ENCODE results near the gene GBA2.
A peak's percentile ranks its signal among the peaks of the same experiment; 100 is the strongest.

GBA2 gene

GRCh38 chr9:35756275-35757225, 7.5 kb upstream of the GBA2 start:
- peak overlapping the region; percentile 93 for H3K27ac Mint-ChIP-seq
- H3K27me3 Mint-ChIP-seq = no peaks in the 10 kb centered on the region
- peak overlapping the region; percentile 98 for H3K4me3 Mint-ChIP-seq
- H3K9me3 Mint-ChIP-seq = no peaks in the 10 kb centered on the region
- peak; percentile 82 for ATAC-seq (ENCODE audit: low read depth)
- peaks cover 42% of the 10 kb centered on the region for H3K4me1 Mint-ChIP-seq
- DNase-seq (ENCODE audit: low spot score in 2 of 2) = peak; percentile 63 to 71
- peaks cover 20% of the 10 kb centered on the region for H3K36me3 Mint-ChIP-seq

GRCh38 chr9:35755071-35755470, 6.0 kb upstream of the GBA2 start:
- Mint-ChIP-seq H3K4me1 (peaks cover 37% of the 10 kb centered on the region), H3K27ac (no peak overlapping the region), H3K4me3 (no peak overlapping the region), H3K36me3 (peaks cover 23% of the 10 kb centered on the region), H3K9me3 (no peaks in the 10 kb centered on the region), H3K27me3 (no peaks in the 10 kb centered on the region)
- ATAC-seq (ENCODE audit: low read depth) (no peak), DNase-seq (ENCODE audit: low spot score in 2 of 2) (no peak)

- Mint-ChIP-seq H3K27me3 (no peaks in the 10 kb centered on the region), H3K36me3 (peaks cover 23% of the 10 kb centered on the region), H3K27ac (no peak within 1 kb of the TSS), H3K4me1 (peaks cover 38% of the 10 kb centered on the region), H3K4me3 (no peak within 1 kb of the TSS), H3K9me3 (no peaks in the 10 kb centered on the region)
- ATAC-seq (ENCODE audit: low read depth) = no peak
- DNase-seq (ENCODE audit: low spot score in 2 of 2) = no peak
Observed at GRCh38 chr9:35754264-35754663, 5.2 kb upstream of the GBA2 start, which contains the start of gene MSMP. MSMP (minus strand) TSS chr9:35754276; CDS start chr9:35754129, 147 bp downstream.

- no peaks in the 10 kb centered on the region for H3K27me3 Mint-ChIP-seq
- DNase-seq (ENCODE audit: low spot score in 2 of 2) = no peak
- no peak overlapping the region for H3K27ac Mint-ChIP-seq
- H3K9me3 Mint-ChIP-seq = no peaks in the 10 kb centered on the region
- H3K4me1 Mint-ChIP-seq = peaks cover 33% of the 10 kb centered on the region
- peaks cover 23% of the 10 kb centered on the region for H3K36me3 Mint-ChIP-seq
- ATAC-seq (ENCODE audit: low read depth) = no peak
- no peak overlapping the region for H3K4me3 Mint-ChIP-seq
Observed at GRCh38 chr9:35753466-35753865, 4.4 kb upstream of the GBA2 start.

GRCh38 chr9:35750256-35750531, 1.2 kb upstream of the GBA2 start:
- peak overlapping the region; percentile 91 for H3K4me3 Mint-ChIP-seq
- H3K27ac Mint-ChIP-seq = peak overlapping the region; percentile 92
- H3K4me1 Mint-ChIP-seq = peaks cover 39% of the 10 kb centered on the region
- peaks cover 25% of the 10 kb centered on the region for H3K36me3 Mint-ChIP-seq
- no peaks in the 10 kb centered on the region for H3K9me3 Mint-ChIP-seq
- DNase-seq (ENCODE audit: low spot score in 2 of 2) (no peak), ATAC-seq (ENCODE audit: low read depth) (no peak)
- no peaks in the 10 kb centered on the region for H3K27me3 Mint-ChIP-seq

GRCh38 chr9:35749515-35750255, 657 bp upstream of the GBA2 start:
- Mint-ChIP-seq H3K27me3 (no peaks in the 10 kb centered on the region), H3K27ac (peak overlapping the region; percentile 92), H3K9me3 (no peaks in the 10 kb centered on the region), H3K4me3 (peak overlapping the region; percentile 91), H3K4me1 (peaks cover 42% of the 10 kb centered on the region), H3K36me3 (peaks cover 27% of the 10 kb centered on the region)
- peak in 1 of 2 donors; percentile 38 for DNase-seq (ENCODE audit: low spot score in 2 of 2)
- peak; percentile 48 for ATAC-seq (ENCODE audit: low read depth)

GRCh38 chr9:35748242-35748857, 678 bp downstream of the GBA2 start:
- peak overlapping the region; percentile 92 for H3K27ac Mint-ChIP-seq
- peaks cover 22% of the 10 kb centered on the region for H3K36me3 Mint-ChIP-seq
- peak overlapping the region; percentile 88 for H3K4me3 Mint-ChIP-seq
- no peaks in the 10 kb centered on the region for H3K9me3 Mint-ChIP-seq
- H3K27me3 Mint-ChIP-seq = no peaks in the 10 kb centered on the region
- no peak for ATAC-seq (ENCODE audit: low read depth)
- H3K4me1 Mint-ChIP-seq = peaks cover 44% of the 10 kb centered on the region
- DNase-seq (ENCODE audit: low spot score in 2 of 2) = no peak

- no peak for ATAC-seq (ENCODE audit: low read depth)
- no peak overlapping the region for H3K27ac Mint-ChIP-seq
- H3K4me1 Mint-ChIP-seq = peaks cover 39% of the 10 kb centered on the region
- H3K4me3 Mint-ChIP-seq = peak overlapping the region; percentile 88
- H3K36me3 Mint-ChIP-seq = peaks cover 23% of the 10 kb centered on the region
- H3K27me3 Mint-ChIP-seq = no peaks in the 10 kb centered on the region
- DNase-seq (ENCODE audit: low spot score in 2 of 2) = no peak
- H3K9me3 Mint-ChIP-seq = no peaks in the 10 kb centered on the region
Observed at GRCh38 chr9:35746583-35746982, 2.4 kb downstream of the GBA2 start.

GRCh38 chr9:35745569-35745968, 3.5 kb downstream of the GBA2 start:
- peaks cover 20% of the 10 kb centered on the region for H3K36me3 Mint-ChIP-seq
- H3K27ac Mint-ChIP-seq = peak overlapping the region; percentile 21
- peaks cover 39% of the 10 kb centered on the region for H3K4me1 Mint-ChIP-seq
- DNase-seq (ENCODE audit: low spot score in 2 of 2) (no peak), ATAC-seq (ENCODE audit: low read depth) (no peak)
- H3K27me3 Mint-ChIP-seq = no peaks in the 10 kb centered on the region
- no peak overlapping the region for H3K4me3 Mint-ChIP-seq
- no peaks in the 10 kb centered on the region for H3K9me3 Mint-ChIP-seq

- Mint-ChIP-seq H3K27ac (no peak overlapping the region), H3K4me3 (no peak overlapping the region), H3K4me1 (peaks cover 33% of the 10 kb centered on the region), H3K36me3 (peaks cover 24% of the 10 kb centered on the region), H3K27me3 (no peaks in the 10 kb centered on the region), H3K9me3 (no peaks in the 10 kb centered on the region)
- ATAC-seq (ENCODE audit: low read depth) (no peak), DNase-seq (ENCODE audit: low spot score in 2 of 2) (no peak)
Observed at GRCh38 chr9:35743880-35744518, 5.0 kb downstream of the GBA2 start.

- DNase-seq (ENCODE audit: low spot score in 2 of 2) (no peak), ATAC-seq (ENCODE audit: low read depth) (no peak)
- Mint-ChIP-seq H3K4me3 (no peak overlapping the region), H3K4me1 (peaks cover 35% of the 10 kb centered on the region), H3K27me3 (no peaks in the 10 kb centered on the region), H3K9me3 (no peaks in the 10 kb centered on the region), H3K27ac (no peak overlapping the region), H3K36me3 (peaks cover 30% of the 10 kb centered on the region)
Observed at GRCh38 chr9:35743452-35743851, 5.6 kb downstream of the GBA2 start.

- peaks cover 25% of the 10 kb centered on the region for H3K4me1 Mint-ChIP-seq
Observed at GRCh38 chr9:35741740-35742139, 7.3 kb downstream of the GBA2 start.

GRCh38 chr9:35740243-35740642, 8.8 kb downstream of the GBA2 start:
- no peak overlapping the region for H3K4me3 Mint-ChIP-seq

More at GRCh38 chr9:35741740-35742139, 7.3 kb downstream of the GBA2 start:
- Mint-ChIP-seq H3K9me3 (no peaks in the 10 kb centered on the region), H3K4me3 (no peak overlapping the region), H3K27ac (no peak overlapping the region), H3K27me3 (no peaks in the 10 kb centered on the region), H3K36me3 (peaks cover 34% of the 10 kb centered on the region)
- DNase-seq (ENCODE audit: low spot score in 2 of 2) = no peak
- no peak for ATAC-seq (ENCODE audit: low read depth)

More at GRCh38 chr9:35740243-35740642, 8.8 kb downstream of the GBA2 start:
- Mint-ChIP-seq H3K27me3 (no peaks in the 10 kb centered on the region), H3K4me1 (peaks cover 18% of the 10 kb centered on the region), H3K36me3 (peaks cover 37% of the 10 kb centered on the region), H3K9me3 (no peaks in the 10 kb centered on the region), H3K27ac (no peak overlapping the region)
- ATAC-seq (ENCODE audit: low read depth) (no peak), DNase-seq (ENCODE audit: low spot score in 2 of 2) (no peak)
